ENCODE results near the gene MCF2L.

Gene MCF2L

GRCh38 chr13:113083402-113084061 is 114.5 kb downstream of the MCF2L start:
- H3K9me3 ChIP-seq (ENCODE audit: control insufficient read depth, insufficient read depth, low read depth, low read length): no peaks in the 10 kb centered on the region
- no peak overlapping the region for H3K4me3 ChIP-seq (ENCODE audit: low read depth, low read length)
- no peak overlapping the region for H3K9ac ChIP-seq (ENCODE audit: low read length)
- H3K27ac ChIP-seq (ENCODE audit: low read depth, low read length): no peak overlapping the region
- H3K27me3 ChIP-seq (ENCODE audit: control insufficient read depth, insufficient read depth, low read length): no peaks in the 10 kb centered on the region
- no peaks in the 10 kb centered on the region for H3K4me1 ChIP-seq (ENCODE audit: control insufficient read depth, insufficient read depth, low read length)
- peaks cover 3% of the 10 kb centered on the region; the same call in 1 of the 2 replicates for H3K36me3 ChIP-seq (ENCODE audit: control insufficient read depth, insufficient read depth, low read length)

- Histone ChIP-seq H3K4me1 (ENCODE audit: control insufficient read depth, insufficient read depth, low read length) (no peaks in the 10 kb centered on the region), H3K27ac (ENCODE audit: low read depth, low read length) (no peak overlapping the region), H3K4me3 (ENCODE audit: low read depth, low read length) (no peak overlapping the region), H3K27me3 (ENCODE audit: control insufficient read depth, insufficient read depth, low read length) (no peaks in the 10 kb centered on the region), H3K9ac (ENCODE audit: low read length) (no peak overlapping the region), H3K36me3 (ENCODE audit: control insufficient read depth, insufficient read depth, low read length) (peaks cover 5% of the 10 kb centered on the region; the same call in 1 of the 2 replicates), H3K9me3 (ENCODE audit: control insufficient read depth, insufficient read depth, low read depth, low read length) (no peaks in the 10 kb centered on the region)
These were observed 115.3 kb downstream of the MCF2L start for GRCh38 chr13:113084094-113084942.

- Histone ChIP-seq H3K36me3 (ENCODE audit: control insufficient read depth, insufficient read depth, low read length) (peaks cover 5% of the 10 kb centered on the region; the same call in 1 of the 2 replicates), H3K4me1 (ENCODE audit: control insufficient read depth, insufficient read depth, low read length) (peaks cover 5% of the 10 kb centered on the region), H3K27me3 (ENCODE audit: control insufficient read depth, insufficient read depth, low read length) (no peaks in the 10 kb centered on the region), H3K27ac (ENCODE audit: low read depth, low read length) (no peak overlapping the region), H3K4me3 (ENCODE audit: low read depth, low read length) (no peak overlapping the region), H3K9ac (ENCODE audit: low read length) (no peak overlapping the region), H3K9me3 (ENCODE audit: control insufficient read depth, insufficient read depth, low read depth, low read length) (no peaks in the 10 kb centered on the region)
These were observed 116.0 kb downstream of the MCF2L start for GRCh38 chr13:113084943-113085540.

- Histone ChIP-seq H3K9ac (ENCODE audit: low read length) (no peak overlapping the region), H3K27me3 (ENCODE audit: control insufficient read depth, insufficient read depth, low read length) (no peaks in the 10 kb centered on the region), H3K9me3 (ENCODE audit: control insufficient read depth, insufficient read depth, low read depth, low read length) (no peaks in the 10 kb centered on the region), H3K4me3 (ENCODE audit: low read depth, low read length) (no peak overlapping the region), H3K36me3 (ENCODE audit: control insufficient read depth, insufficient read depth, low read length) (peaks cover 5% of the 10 kb centered on the region; the same call in 1 of the 2 replicates), H3K4me1 (ENCODE audit: control insufficient read depth, insufficient read depth, low read length) (peaks cover 13% of the 10 kb centered on the region), H3K27ac (ENCODE audit: low read depth, low read length) (no peak overlapping the region)
These were observed 117.2 kb downstream of the MCF2L start for GRCh38 chr13:113086031-113086750.

GRCh38 chr13:113086991-113087922 is 118.2 kb downstream of the MCF2L start:
- Histone ChIP-seq H3K4me1 (ENCODE audit: control insufficient read depth, insufficient read depth, low read length) (peaks cover 13% of the 10 kb centered on the region), H3K27me3 (ENCODE audit: control insufficient read depth, insufficient read depth, low read length) (no peaks in the 10 kb centered on the region), H3K4me3 (ENCODE audit: low read depth, low read length) (no peak overlapping the region), H3K9ac (ENCODE audit: low read length) (no peak overlapping the region), H3K36me3 (ENCODE audit: control insufficient read depth, insufficient read depth, low read length) (peaks cover 5% of the 10 kb centered on the region; the same call in 1 of the 2 replicates), H3K9me3 (ENCODE audit: control insufficient read depth, insufficient read depth, low read depth, low read length) (no peaks in the 10 kb centered on the region), H3K27ac (ENCODE audit: low read depth, low read length) (no peak overlapping the region)

- peaks cover 5% of the 10 kb centered on the region; the same call in 1 of the 2 replicates for H3K36me3 ChIP-seq (ENCODE audit: control insufficient read depth, insufficient read depth, low read length)
- H3K27ac ChIP-seq (ENCODE audit: low read depth, low read length): no peak overlapping the region
- H3K27me3 ChIP-seq (ENCODE audit: control insufficient read depth, insufficient read depth, low read length): no peaks in the 10 kb centered on the region
- peaks cover 13% of the 10 kb centered on the region for H3K4me1 ChIP-seq (ENCODE audit: control insufficient read depth, insufficient read depth, low read length)
- H3K4me3 ChIP-seq (ENCODE audit: low read depth, low read length): no peak overlapping the region
- H3K9ac ChIP-seq (ENCODE audit: low read length): no peak overlapping the region
- no peaks in the 10 kb centered on the region for H3K9me3 ChIP-seq (ENCODE audit: control insufficient read depth, insufficient read depth, low read depth, low read length)
These were observed 119.1 kb downstream of the MCF2L start for GRCh38 chr13:113087923-113088690.

- peaks cover 5% of the 10 kb centered on the region; the same call in 1 of the 2 replicates for H3K36me3 ChIP-seq (ENCODE audit: control insufficient read depth, insufficient read depth, low read length)
These were observed 119.6 kb downstream of the MCF2L start for GRCh38 chr13:113088691-113089020.

GRCh38 chr13:113089693-113090414 is 120.8 kb downstream of the MCF2L start:
- no peak overlapping the region for H3K27ac ChIP-seq (ENCODE audit: low read depth, low read length)
- no peaks in the 10 kb centered on the region for H3K27me3 ChIP-seq (ENCODE audit: control insufficient read depth, insufficient read depth, low read length)
- no peak overlapping the region for H3K4me3 ChIP-seq (ENCODE audit: low read depth, low read length)
- peaks cover 5% of the 10 kb centered on the region; the same call in 1 of the 2 replicates for H3K36me3 ChIP-seq (ENCODE audit: control insufficient read depth, insufficient read depth, low read length)
- H3K4me1 ChIP-seq (ENCODE audit: control insufficient read depth, insufficient read depth, low read length): peaks cover 13% of the 10 kb centered on the region
- H3K9ac ChIP-seq (ENCODE audit: low read length): peak overlapping the region; percentile 24
- H3K9me3 ChIP-seq (ENCODE audit: control insufficient read depth, insufficient read depth, low read depth, low read length): no peaks in the 10 kb centered on the region

More at GRCh38 chr13:113088691-113089020, 119.6 kb downstream of the MCF2L start:
- Histone ChIP-seq H3K9me3 (ENCODE audit: control insufficient read depth, insufficient read depth, low read depth, low read length) (no peaks in the 10 kb centered on the region), H3K27ac (ENCODE audit: low read depth, low read length) (no peak overlapping the region), H3K4me1 (ENCODE audit: control insufficient read depth, insufficient read depth, low read length) (peaks cover 13% of the 10 kb centered on the region), H3K4me3 (ENCODE audit: low read depth, low read length) (no peak overlapping the region), H3K27me3 (ENCODE audit: control insufficient read depth, insufficient read depth, low read length) (no peaks in the 10 kb centered on the region), H3K9ac (ENCODE audit: low read length) (no peak overlapping the region)

GRCh38 chr13:113090415-113090770 is 121.4 kb downstream of the MCF2L start:
- Histone ChIP-seq H3K9ac (ENCODE audit: low read length) (no peak overlapping the region), H3K4me1 (ENCODE audit: control insufficient read depth, insufficient read depth, low read length) (peaks cover 13% of the 10 kb centered on the region), H3K27me3 (ENCODE audit: control insufficient read depth, insufficient read depth, low read length) (no peaks in the 10 kb centered on the region), H3K4me3 (ENCODE audit: low read depth, low read length) (no peak overlapping the region), H3K9me3 (ENCODE audit: control insufficient read depth, insufficient read depth, low read depth, low read length) (no peaks in the 10 kb centered on the region), H3K36me3 (ENCODE audit: control insufficient read depth, insufficient read depth, low read length) (peaks cover 5% of the 10 kb centered on the region; the same call in 1 of the 2 replicates), H3K27ac (ENCODE audit: low read depth, low read length) (no peak overlapping the region)
